Gastroesophageal sphincter (tissue), 4 donors: ENCODE results near the gene OXCT1. TPM values are rescaled to one million over a fixed set of nuclear protein-coding genes. Genes with fewer than 3 reads are reported as not detected.
"Not testable (repeated sequence)": the region's sequence is repeated elsewhere in the genome, so short reads cannot be mapped to it uniquely, and the experiment has no call there.

ENCODE experiments used
- ATAC-seq: fragments of 150-250 bp; one replicate; pipeline ENCODE4 v1.9.1; 2016; ENCODE audit warnings: mild to moderate bottlenecking, moderate library complexity
- H3K27ac ChIP-seq, 4 donors: fragments of 200-600 bp; sonication (generic) in 3 of 4; 1 replicate in 3 of 4; 2 replicates in 1 of 4; pipeline ENCODE4 v1.5.1; 2016 to 2019
- H3K27me3 ChIP-seq: fragments of 200-600 bp; sonication (generic); one replicate; pipeline ENCODE4 v1.5.1; 2019
- H3K36me3 ChIP-seq, 2 donors: fragments of 200-600 bp; sonication (generic); one replicate each; pipeline ENCODE4 v1.5.1; 2019; ENCODE audit warnings: control low read depth in 1 of 2
- H3K4me1 ChIP-seq, 3 donors: fragments of 200-600 bp; sonication (generic); 1 replicate in 2 of 3; 2 replicates in 1 of 3; pipeline ENCODE4 v1.5.1; 2016 to 2019; ENCODE audit warnings: control low read depth in 2 of 3
- H3K4me3 ChIP-seq, 2 donors: fragments of 200-600 bp; sonication (generic); one replicate each; pipeline ENCODE4 v1.5.1; 2019; ENCODE audit warnings: mild to moderate bottlenecking in 1 of 2, moderate library complexity in 1 of 2
- H3K9me3 ChIP-seq, 3 donors: fragments of 200-600 bp; sonication (generic); one replicate each; pipeline ENCODE4 v1.5.1; 2017 to 2019; ENCODE audit warnings: control low read depth in 2 of 3
- EP300 ChIP-seq: sonication (generic); formaldehyde crosslinking; IDR thresholded peaks from one replicate; pipeline ENCODE4 v1.6.1; 2017; ENCODE audit warnings: antibody characterized with exemption, mild to moderate bottlenecking
- POLR2A ChIP-seq, 2 donors: fragments of 450-650 bp; IDR thresholded peaks; one replicate each; pipeline ENCODE4 v1.6.1; 2017; ENCODE audit warnings: antibody characterized with exemption in 2 of 2, mild to moderate bottlenecking in 2 of 2, moderate library complexity in 1 of 2
- POLR2AphosphoS5 ChIP-seq: sonication (generic); formaldehyde crosslinking; IDR thresholded peaks from one replicate; pipeline ENCODE4 v1.6.1; 2017; ENCODE audit warnings: antibody characterized with exemption
- WGBS, 2 donors: methylation state at CpG; one replicate each; pipeline ENCODE4 v1.1.5; 2018; ENCODE audit warnings: low coverage in 1 of 2; 5-methylcytosine and 5-hydroxymethylcytosine counted together
- total RNA-seq, 4 donors: library from RNA; depleted of rRNA; stranded (reverse); fragments of >200 nt; gene quantifications; one replicate each; pipeline ENCODE4 v1.1.0, GENCODE V29; 2016
- TF ChIP-seq, protein P1 (sequence below), 4 experiments: fragments of 200-600 bp in 2 of 4; fragments of 450-650 bp in 2 of 4; sonication (generic) in 1 of 4; IDR thresholded peaks; one replicate each; pipeline ENCODE4 v1.5.1; 2017 to 2019; ENCODE audit warnings: antibody characterized with exemption in 4 of 4, mild to moderate bottlenecking in 2 of 4, moderate library complexity in 2 of 4

Gene OXCT1
- total RNA-seq, 4 donors from 2014 or later = 38.5 to 63.5 (median 42.1) TPM

GRCh38 chr5:41722359-41722950 is 147.8 kb downstream of the OXCT1 start:
- Histone ChIP-seq H3K36me3 (no peaks in the 10 kb centered on the region), H3K4me1 (no peaks in the 10 kb centered on the region), H3K9me3 (no peaks in the 10 kb centered on the region), H3K27me3 (no peaks in the 10 kb centered on the region), H3K4me3 (no peak overlapping the region), H3K27ac (no peak overlapping the region)
- ATAC-seq = no peak
- 58 to 65% methylated on average over 2 to 3 of the region's 3 CpGs for WGBS, 2 donors
- TF ChIP-seq POLR2A (IDR thresholded peaks at IDR 0.05) = no peak
- TF ChIP-seq, protein P1, sequence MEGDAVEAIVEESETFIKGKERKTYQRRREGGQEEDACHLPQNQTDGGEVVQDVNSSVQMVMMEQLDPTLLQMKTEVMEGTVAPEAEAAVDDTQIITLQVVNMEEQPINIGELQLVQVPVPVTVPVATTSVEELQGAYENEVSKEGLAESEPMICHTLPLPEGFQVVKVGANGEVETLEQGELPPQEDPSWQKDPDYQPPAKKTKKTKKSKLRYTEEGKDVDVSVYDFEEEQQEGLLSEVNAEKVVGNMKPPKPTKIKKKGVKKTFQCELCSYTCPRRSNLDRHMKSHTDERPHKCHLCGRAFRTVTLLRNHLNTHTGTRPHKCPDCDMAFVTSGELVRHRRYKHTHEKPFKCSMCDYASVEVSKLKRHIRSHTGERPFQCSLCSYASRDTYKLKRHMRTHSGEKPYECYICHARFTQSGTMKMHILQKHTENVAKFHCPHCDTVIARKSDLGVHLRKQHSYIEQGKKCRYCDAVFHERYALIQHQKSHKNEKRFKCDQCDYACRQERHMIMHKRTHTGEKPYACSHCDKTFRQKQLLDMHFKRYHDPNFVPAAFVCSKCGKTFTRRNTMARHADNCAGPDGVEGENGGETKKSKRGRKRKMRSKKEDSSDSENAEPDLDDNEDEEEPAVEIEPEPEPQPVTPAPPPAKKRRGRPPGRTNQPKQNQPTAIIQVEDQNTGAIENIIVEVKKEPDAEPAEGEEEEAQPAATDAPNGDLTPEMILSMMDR (IDR thresholded peaks at IDR 0.05) = no peak
- TF ChIP-seq POLR2AphosphoS5 = no peak
- no peak for TF ChIP-seq EP300

DNA sequence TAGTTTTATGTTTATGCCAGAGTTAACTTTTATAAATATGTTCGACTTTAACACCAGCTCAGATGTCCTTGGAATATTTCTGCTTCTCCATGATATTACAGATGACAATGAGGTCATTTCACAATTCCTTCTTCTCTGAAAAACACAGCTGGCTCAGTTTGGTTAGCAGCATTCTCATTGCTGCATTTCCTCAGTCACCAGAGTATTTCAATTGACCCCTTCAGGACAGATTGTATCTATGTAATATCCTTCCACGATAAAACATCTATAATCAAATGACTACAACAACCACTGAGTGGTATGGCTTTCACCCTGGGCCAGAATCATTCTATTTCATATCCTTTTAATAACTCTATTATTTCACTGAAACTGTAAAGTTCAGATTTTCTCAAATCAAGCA is 148.7 kb downstream of the OXCT1 start:
- Histone ChIP-seq H3K36me3 (no peaks in the 10 kb centered on the region), H3K27ac (no peak overlapping the region), H3K4me3 (no peak overlapping the region), H3K4me1 (no peaks in the 10 kb centered on the region), H3K27me3 (no peaks in the 10 kb centered on the region), H3K9me3 (peaks cover 0 to 9% (median 0%) of the 10 kb centered on the region in 3 donors)
- TF ChIP-seq EP300 = no peak
- TF ChIP-seq POLR2AphosphoS5 = no peak
- TF ChIP-seq POLR2A (IDR thresholded peaks at IDR 0.05) = no peak
- TF ChIP-seq, protein P1 (IDR thresholded peaks at IDR 0.05) = no peak
- WGBS, 2 donors = 45 to 48% methylated on average over 2 of the region's 2 CpGs
- ATAC-seq = no peak

DNA sequence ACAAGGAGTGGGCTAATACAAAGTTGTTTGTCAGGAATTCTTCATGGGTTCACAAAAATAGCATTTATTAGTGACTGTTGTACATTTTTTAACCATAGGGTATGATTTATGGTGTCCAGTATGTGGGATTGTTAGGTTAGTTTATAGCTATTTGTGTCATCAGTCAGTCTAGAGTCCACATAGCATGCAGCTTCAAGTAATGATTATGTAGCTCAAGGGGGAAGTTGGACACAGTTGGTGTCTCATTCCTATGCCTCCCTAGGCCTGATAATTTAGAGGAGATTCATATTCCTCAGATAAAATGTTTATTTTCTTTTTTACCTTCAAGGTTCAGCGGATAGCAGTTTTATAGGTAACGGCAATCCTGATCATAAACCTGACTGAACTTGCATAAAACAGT is 153.8 kb downstream of the OXCT1 start:
- ATAC-seq = no peak
- Histone ChIP-seq H3K4me3 (no peak overlapping the region), H3K4me1 (no peaks in the 10 kb centered on the region), H3K36me3 (no peaks in the 10 kb centered on the region), H3K27ac (no peak overlapping the region), H3K27me3 (no peaks in the 10 kb centered on the region), H3K9me3 (peaks cover 0 to 30% (median 0%) of the 10 kb centered on the region in 3 donors)
- 80 to 96% methylated on average over 1 to 2 of the region's 2 CpGs for WGBS, 2 donors
- TF ChIP-seq EP300 = no peak
- no peak for TF ChIP-seq POLR2A (IDR thresholded peaks at IDR 0.05)
- TF ChIP-seq POLR2AphosphoS5 = no peak
- TF ChIP-seq, protein P1 (IDR thresholded peaks at IDR 0.05) = no peak

DNA sequence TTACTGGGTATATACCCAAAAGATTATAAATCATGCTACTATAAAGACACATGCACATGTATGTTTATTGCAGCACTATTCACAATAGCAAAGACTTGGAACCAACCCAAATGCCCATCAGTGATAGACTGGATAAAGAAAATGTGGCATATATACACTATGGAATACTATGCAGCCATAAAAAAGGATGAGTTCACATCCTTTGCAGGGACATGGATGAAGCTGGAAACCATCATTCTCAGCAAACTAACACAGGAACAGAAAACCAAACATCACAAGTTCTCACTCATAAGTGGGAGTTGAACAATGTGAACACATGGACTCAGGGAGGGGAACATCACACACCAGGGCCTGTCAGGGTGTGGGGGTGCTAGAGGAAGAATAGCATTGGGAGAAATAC is 155.8 kb downstream of the OXCT1 start:
- H3K27ac ChIP-seq, H3K36me3 ChIP-seq, H3K27me3 ChIP-seq, H3K4me1 ChIP-seq, ATAC-seq, H3K4me3 ChIP-seq: not testable (repeated sequence)
- peaks cover 0 to 31% (median 0%) of the 10 kb centered on the region in 3 donors for H3K9me3 ChIP-seq

GRCh38 chr5:41708604-41708940 is 161.7 kb downstream of the OXCT1 start:
- no peaks in the 10 kb centered on the region for H3K4me1 ChIP-seq
- H3K4me3 ChIP-seq = no peak overlapping the region
- H3K27ac ChIP-seq = no peak overlapping the region
- 80 to 85% methylated on average over 1 to 2 of the region's 2 CpGs for WGBS, 2 donors
- H3K9me3 ChIP-seq = peaks cover 0 to 42% (median 0%) of the 10 kb centered on the region in 3 donors
- TF ChIP-seq POLR2AphosphoS5 (no peak), POLR2A (IDR thresholded peaks at IDR 0.05) (no peak), EP300 (no peak)
- TF ChIP-seq, protein P1 (IDR thresholded peaks at IDR 0.05) = no peak
- no peaks in the 10 kb centered on the region for H3K27me3 ChIP-seq
- no peaks in the 10 kb centered on the region for H3K36me3 ChIP-seq
- no peak for ATAC-seq
